NCI-H1417 treated with DMSO at 0.1 percent for 48 hours (cell line): ENCODE data around the gene PIWIL4.
"Not testable (repeated sequence)": the region's sequence is repeated elsewhere in the genome, so short reads cannot be mapped to it uniquely, and the experiment has no call there.

Source experiments
- DNase-seq: peaks from one replicate; lab custom pipeline; 2025; lab: John Stamatoyannopoulos, UW

Gene PIWIL4

DNA sequence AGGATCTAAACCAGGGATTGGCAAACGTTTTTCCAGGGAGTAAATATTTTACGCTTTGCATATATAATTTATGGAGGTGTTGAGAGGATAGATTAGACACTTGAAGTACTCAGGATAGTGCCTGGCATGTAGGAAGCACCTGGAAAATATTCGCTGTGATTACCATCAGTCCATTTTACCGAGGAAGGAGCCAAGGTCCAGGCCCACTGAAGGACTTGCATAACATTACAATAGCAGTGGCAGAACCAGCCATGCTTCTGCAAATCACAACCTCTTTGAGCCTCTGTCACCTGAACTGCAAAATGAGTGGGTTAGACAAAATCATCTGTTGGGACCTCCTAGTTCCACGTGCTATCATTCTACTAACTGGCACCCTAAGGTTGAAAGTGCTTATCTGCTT lies 18.0 kb upstream of the PIWIL4 start:
- DNase-seq = no peak

DNA sequence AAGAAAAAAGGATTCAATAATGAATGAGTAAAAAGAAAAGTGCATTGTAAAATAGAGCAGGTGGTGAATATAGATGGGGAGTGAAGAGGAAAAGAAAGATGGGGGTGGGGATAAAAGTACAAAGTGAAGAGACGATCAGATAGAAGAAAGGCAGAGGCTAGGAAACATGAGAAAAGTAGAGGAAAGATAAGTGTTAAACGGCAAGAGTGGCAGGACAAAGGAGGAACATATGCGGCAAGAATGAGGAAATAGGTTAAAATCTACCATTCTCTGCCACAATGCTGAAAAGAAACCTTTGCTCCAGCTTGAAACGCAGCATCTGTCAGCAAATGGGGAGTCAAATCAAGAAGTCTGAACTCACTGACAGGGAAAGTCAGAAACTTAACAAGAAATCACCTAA lies 16.7 kb upstream of the PIWIL4 start:
- DNase-seq = no peak

DNA sequence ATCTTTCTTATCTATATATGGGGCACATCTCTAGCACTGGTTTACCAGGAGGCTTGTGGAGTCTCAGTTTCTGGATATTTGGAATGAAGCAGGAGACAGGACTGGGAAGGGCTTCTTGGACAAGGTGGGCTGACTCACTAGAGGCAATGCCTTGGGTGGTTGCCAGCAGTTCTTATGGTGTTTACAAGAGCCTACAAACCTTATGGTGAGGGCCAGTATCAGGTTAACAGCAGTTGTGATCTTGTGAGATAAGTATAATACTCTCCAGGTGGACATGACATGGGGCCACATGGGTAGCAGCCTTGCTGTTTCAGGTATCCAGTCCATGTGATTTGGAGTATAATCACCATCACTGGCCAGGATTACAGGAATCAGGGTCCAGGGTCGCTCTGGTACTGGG lies 13.2 kb upstream of the PIWIL4 start:
- DNase-seq = no peak

DNA sequence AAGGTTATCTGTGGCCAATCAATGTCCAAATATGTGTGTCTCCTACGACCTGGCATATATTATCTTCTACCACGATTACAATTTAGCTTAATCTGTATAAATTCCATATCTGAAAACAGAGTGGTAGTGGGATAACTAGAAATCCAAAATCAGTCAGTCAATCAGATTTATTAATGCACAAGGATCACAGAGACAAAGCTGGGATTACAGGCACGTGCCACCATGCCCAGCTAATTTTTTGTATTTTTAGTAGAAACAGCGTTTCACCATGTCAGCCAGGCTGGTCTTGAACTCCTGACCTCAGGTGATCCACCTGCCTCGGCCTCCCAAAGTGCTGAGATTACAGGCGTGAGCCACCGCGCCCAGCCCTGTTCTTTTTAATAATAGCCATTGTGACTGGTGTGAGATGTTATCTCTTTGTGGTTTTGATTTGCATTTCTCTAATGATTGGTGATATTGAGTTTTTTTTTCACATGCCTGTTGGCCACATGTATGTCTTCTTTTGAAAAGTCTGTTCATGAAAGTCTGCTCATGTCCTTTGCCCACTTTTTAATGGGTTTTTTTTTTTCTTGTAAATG lies 11.3 kb upstream of the PIWIL4 start:
- DNase-seq = not testable (repeated sequence)

DNA sequence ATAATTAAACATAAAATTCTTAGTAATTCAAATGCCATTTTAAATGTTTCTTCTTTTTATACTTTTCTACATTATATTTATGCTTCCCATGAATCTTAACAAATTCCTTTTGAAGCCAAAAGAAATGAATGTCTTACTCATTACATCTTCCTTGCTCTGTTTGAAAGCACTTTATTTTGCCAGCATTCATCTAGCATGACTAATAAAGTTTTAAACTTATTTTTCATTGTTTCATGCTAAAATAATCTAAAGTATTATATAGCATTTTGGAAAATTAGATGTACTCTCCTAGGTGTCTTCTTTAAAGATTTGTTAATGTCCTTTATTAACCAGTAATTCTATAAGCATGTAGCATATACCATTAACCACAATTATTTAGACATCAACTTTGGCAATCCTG lies 9.7 kb upstream of the PIWIL4 start:
- no peak for DNase-seq

DNA sequence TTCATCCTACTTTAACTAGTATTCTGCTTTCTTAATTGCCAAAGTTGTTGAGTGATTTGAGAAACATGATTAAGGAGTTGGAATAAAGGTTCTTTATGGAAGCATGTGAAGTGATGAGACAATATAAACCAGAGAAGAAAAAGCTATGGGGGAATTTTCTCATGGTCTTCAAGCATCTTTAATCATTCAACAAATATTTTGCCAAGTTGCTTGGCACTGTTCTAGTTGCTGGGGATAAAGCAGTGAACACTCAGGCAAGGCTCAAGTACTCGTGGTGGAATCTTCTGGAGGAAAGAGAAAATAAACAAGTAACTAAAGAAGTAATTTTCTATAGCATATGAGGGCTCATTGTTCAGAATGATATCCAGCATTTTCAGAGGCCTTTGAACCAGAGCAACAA lies 9.2 kb upstream of the PIWIL4 start:
- DNase-seq = no peak

DNA sequence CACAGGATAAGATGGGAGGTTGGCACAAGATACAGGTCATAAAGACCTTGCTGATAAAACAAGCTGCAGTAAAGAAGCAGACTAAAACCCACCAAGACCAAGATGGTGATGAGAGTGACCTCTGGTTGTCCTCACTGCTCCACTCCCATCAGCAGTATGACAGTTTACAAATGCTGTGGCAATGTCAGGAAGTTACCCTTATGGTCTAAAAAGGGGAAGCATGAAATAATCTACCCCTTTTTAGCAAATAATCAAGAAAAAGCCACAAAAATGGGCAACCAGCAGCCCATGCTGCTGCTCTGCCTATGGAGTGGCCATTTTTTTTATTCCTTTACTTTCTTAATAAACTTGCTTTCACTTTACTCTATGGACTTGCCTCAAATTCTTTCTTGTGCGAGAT lies 8.7 kb upstream of the PIWIL4 start:
- no peak for DNase-seq

DNA sequence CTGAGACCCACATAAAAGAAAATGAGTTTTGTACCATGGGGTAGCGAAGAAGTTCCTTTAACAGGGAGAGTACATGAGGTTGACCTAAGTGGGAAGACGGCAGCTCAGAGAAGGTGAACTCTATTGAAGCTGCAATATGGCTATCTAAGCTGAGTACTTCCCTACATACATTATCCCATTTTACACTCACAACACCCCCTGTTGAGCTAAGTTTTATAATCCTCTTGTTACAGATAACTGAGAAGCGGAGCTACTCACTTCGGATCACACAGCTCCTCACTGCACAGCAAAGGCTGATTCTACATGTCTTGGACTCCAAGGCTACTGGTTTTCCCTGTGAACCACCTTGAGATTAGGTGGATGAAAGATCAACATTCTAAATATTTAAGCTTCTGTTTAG lies 8.2 kb upstream of the PIWIL4 start:
- no peak for DNase-seq

DNA sequence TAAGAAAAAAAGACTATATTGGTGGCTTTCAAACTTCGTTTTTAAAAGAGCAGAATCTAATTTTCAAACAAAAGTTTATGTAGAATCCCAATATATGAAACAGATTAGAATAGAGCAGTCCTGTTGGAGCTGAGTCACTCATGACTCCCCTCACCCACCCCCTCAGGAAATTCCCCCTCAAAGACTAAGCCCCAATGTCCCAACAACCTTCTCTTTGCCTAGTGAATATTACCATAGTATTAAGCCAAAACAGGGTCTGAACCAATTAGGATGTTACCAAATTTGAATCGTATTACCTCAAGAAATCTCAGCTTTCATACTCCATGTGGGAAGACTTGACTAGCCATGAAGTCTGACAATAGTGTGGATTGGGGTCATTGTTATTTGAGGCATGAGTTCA lies 7.8 kb upstream of the PIWIL4 start:
- no peak for DNase-seq

DNA sequence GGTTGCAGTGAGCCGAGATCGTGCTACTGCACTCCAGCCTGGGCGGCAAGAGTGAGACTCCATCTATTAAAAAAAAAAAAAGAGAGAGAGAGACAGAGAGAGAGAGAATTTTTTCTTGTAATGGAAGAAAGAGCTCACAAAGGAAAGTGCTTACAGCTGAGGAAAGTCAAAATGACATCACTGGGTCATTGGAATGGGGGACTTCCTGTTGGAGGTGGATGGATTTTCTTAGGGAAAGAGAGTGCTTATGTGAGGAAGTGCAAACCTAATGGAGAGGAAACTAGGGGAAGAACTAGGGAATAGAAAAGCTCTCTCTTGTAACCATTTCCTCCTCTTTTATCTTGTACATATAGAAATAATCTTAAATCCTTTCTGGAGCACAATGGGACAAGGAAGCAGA lies 6.3 kb upstream of the PIWIL4 start:
- no peak for DNase-seq

DNA sequence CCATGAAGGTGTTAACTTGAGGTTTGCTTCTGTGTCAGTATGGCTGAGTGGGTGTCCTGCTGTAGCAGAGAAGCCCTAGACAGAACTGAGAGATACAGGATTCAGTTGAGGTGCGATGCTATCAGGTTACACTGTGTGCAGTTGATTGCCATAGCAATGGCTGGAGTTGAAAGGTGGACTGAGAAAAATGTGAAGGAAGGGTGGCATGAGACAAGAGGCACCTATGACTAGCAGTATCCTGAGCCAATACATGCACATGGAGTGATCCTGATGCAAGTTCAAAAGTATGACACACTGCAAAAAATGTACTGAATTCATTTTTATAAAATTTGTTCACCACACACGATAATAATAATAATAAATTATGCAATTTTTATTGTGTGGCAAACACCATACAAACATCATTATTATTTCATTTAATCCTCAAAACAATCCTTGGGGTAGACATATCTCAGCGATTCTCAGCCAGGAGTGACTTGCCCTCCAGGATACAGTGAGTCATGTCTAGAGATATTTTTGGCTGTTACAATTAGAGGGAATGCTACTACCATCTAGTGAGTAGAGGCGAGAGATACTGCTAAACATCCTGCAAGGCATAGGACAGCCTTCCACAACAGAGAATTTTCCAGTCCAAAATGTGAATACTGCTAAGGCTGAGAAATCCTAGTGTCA lies 3.9 kb upstream of the PIWIL4 start:
- DNase-seq = no peak

DNA sequence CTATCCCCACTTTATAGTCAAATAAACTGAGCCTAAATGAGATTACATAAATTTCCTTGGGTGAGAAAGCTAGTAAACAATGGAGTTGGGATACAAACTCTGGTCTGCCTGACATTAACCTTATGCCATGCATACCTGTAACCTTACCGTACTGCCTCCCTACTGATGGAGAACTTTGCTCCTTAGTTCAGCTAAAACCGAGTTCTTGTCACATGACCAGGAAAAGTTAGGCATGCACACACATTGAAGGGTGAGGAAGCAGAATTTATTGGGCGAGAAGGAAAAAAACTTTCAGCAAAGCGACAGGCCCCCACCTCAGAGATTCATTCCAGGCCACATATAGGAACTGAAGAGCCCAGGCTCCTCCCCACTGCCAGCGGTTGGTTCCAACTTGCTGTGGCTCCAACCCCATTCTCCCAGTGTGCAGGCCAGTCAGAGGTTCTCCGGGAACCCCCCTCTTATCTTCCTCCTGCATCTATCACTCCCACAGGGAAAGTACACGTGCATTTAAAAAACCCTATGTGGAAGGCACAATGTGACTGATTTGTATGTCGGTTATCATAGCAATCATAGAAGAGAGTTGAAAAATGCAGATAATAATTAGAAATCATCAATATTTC lies 3.2 kb upstream of the PIWIL4 start:
- no peak for DNase-seq

DNA sequence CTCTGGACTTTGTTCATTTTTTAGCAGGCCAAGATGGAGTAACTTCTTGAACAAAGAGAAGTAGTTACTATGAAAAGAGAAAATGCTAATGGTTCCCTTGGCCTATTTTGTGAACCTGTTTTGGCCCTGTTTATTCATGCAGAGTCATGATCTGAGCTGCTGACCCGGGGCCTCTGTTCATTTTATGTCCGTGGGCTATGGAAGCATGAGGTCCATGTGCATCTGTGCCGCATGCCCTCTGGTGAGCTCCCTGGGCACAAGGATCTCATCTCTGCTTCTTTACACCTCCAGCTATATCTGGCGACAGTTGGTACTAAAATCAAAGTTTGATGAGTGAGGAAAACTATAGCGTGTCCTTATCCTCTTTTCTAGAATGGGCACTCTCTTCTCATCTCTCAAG lies 1.0 kb downstream of the PIWIL4 start:
- DNase-seq = no peak

DNA sequence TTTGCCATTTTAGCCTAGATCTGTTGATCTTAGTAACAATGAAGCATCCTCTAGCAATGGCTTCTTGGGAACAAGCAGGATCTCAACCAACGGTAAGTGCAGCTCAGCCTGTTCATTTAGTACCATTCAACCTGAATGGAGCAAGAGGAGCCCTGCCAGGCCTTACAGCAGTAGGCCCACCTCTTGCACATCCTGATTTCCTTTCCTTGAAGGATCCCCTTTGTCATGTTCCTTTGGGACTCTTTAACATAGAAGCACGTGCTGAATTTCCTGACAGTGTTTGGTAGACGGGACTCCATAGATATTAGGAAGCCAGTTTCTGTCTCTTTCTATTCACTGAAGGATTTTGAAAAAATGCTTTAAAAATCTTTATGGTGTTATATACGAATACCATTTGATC lies 1.5 kb downstream of the PIWIL4 start:
- no peak for DNase-seq

DNA sequence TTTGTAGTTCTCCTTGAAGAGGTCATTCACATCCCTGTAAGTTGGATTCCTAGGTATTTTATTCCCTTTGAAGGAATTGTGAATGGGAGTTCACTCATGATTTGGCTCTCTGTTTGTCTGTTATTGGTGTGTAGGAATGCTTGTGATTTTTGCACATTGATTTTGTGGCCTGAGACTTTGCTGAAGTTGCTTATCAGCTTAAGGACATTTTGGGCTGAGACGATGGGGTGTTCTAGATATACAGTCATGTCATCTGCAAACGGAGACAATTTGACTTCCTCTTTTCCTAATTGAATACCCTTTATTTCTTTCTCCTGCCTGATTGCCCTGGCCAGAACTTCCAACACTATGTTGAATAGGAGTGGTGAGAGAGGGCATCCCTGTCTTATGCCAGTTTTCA lies 5.8 kb downstream of the PIWIL4 start:
- not testable (repeated sequence) for DNase-seq

DNA sequence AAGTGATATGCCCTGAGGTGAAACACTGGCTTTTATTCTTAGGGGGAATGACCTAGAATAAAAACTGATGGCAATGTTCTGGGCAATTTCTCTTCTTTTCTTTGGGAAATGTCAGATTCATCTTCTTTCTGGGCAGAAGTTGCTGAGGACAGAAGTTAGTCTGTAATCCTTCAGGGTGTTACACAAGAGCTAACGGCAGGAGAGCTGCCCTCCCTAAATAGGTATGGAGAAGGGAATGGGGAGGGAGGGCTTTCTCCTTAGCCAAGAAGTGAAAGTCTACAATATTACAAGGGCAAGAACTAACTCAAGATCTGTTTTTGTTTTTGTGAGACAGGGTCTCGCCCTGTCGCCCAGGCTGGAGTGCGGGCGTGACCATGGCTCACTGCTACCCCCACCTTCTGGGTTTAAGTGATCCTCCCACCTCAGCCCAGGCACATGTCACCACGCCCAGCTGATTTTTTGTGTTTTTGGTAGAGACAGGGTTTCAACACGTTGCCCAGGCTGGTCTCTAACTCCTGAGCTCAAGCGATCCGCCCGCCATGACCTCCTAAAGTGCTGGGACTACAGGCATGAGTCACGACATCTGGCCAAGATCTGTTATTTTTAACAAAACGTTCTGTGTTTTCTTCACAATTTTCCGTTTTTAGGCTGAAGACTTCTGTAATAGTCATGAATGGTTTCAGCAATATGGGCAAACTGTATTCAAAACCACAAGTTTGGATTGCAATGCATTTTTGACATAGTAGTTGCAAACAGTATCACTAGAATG lies 7.2 kb downstream of the PIWIL4 start:
- no peak for DNase-seq

DNA sequence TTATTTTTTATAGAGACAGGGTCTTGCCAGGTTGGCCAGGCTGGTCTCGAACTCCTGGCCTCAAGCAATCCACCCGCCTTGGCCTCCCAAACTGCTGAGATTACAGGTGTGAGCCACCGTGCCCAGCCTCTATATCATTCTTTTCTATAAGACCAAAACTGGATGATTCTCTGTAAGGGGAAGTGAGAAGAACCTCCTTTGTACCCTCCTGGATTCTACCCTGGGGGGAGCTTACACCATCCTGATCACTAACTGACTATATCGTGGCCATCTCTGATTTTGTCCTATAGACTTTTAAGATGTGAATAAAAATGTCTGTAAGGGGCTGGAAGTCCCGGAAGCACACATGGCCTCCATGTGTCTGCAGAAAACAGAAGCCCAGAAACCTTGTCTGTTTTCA lies 9.1 kb downstream of the PIWIL4 start:
- DNase-seq = no peak

DNA sequence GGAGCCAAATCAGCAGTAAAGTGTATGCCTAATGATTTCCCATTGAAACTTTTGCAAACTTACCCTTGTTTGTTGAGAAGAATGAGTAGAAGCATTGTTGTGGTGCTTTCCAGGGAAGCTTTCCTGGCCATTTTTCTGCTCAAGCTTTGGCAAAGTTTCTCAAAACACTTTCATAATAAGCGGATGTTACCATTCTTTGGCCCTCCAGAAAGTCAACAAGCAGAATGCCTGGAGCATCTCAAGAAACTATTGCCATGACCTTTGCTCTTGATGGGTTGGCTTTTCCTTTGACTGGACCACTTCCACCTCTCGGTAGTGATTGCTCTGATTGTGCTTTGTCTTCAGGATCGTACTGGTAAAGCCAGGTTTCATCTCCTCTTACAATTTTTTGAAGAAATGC lies 10.7 kb downstream of the PIWIL4 start:
- DNase-seq = no peak

DNA sequence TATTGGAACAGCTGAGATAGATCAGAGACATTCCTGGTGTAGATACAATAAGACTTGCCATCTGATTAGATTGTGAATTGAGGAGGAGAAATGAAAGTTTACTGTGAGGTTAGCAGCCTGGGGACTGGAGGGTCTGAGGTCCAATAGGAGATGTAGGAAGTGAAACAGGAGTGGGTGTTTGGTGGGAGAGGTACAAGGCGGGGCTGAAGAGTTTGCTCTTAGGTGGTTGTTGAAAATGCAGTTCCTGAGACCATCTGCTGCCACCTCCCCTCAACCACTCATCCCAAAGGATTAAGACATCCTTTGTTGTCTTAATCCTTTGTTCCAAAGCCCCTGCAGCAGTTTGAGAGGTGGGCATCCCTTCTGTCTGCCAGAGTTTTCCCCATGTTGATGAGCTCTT lies 14.8 kb downstream of the PIWIL4 start:
- no peak for DNase-seq

DNA sequence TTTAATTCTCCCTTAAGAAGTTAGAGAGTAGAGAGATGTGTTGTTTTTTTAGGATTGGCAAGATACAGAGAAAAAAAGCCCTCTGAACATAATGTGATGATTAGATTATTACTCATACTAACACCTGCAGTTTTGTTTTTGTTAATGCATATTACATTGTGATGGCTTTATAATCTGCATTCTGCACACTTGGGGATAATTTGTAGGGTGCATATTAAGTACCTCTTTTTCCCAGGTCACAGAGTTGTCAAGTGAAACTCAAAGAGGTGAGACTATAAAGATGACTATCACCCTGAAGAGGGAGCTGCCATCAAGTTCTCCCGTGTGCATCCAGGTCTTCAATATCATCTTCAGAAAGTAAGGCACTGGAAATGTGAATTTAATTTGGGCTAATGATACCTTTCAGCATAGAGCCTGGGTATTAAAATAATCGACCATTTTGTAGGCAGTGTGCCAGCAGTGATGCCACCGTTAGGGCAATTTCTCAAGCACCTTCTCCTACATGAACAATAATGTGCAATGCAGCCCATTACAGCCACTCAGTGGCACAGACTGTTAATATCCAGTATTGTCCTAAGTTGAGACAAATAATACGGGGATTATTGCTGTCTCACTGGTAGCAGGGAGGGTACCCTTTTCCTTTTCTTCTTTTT lies 16.2 kb downstream of the PIWIL4 start:
- no peak for DNase-seq

DNA sequence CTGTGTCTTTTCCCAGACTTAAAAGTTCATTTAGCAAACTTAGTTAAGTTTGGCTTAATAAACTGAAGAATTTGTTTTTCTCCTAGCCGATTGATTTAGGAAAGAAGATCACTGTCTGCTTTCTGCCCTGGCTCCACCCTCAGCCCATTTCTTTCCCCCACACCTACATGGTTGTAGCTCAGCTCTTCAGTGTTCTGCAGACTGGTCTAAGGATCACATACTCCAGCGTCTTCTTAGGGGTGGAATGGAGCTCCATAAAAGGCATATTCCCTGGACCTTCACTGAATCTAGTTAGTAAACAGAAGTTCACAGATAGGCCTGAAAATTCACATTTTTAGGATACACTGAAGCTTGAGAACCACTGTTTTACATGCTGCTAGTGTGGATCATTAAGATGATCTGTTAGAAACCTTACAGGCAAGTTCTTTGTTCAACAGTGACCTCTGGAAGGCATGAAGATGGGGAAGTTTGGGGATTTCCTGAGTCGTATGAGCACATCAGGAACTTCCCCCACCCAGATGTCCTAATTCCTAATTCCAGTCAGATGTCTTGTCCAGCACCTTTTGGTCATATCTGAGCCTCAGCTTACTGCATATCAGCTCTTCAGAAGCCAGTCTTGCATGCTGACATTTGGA lies 16.8 kb downstream of the PIWIL4 start:
- no peak for DNase-seq

DNA sequence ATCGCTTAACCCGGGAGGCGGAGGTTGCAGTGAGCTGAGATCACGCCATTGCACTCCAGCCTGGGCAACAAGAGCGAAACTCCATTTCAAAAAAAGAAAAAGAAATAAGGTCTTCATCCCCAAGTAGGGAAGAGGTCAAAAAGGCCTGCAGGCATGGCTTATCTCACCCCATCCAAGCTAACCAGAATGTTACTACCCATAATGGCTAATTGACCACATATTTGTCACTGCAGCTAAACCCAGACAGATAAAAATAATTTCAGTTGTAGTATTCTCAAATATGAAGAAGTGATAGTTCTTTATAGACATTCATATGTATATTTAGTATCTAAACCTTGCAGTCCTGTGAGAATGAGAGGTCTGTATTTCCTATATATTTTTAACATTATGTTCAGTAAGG lies 17.8 kb downstream of the PIWIL4 start:
- DNase-seq = no peak
